ENCODE data around the gene HCFC2.
"Not testable (repeated sequence)": the region's sequence is repeated elsewhere in the genome, so short reads cannot be mapped to it uniquely, and the experiment has no call there.

HCFC2 gene

GRCh38 chr12:104064031-104064841, at the start of gene HCFC2:
Gene HCFC2 (plus strand): TSS chr12:104064531. CDS start chr12:104064561, 30 bp downstream.
- peak; percentile 79 to 88 for DNase-seq (ENCODE audit: low read depth in 2 of 2)

- DNase-seq (ENCODE audit: low read depth in 2 of 2), result not testable (repeated sequence)
These were observed 42.5 kb upstream of the HCFC2 start for GRCh38 chr12:104021862-104022261.

GRCh38 chr12:104022786-104023185, 41.5 kb upstream of the HCFC2 start:
- DNase-seq (ENCODE audit: low read depth in 2 of 2), result no peak

GRCh38 chr12:104023710-104024109, 40.6 kb upstream of the HCFC2 start:
- no peak for DNase-seq (ENCODE audit: low read depth in 2 of 2)

GRCh38 chr12:104024348-104024747, 40.0 kb upstream of the HCFC2 start:
- no peak for DNase-seq (ENCODE audit: low read depth in 2 of 2)

GRCh38 chr12:104025771-104026170, 38.6 kb upstream of the HCFC2 start:
- no peak for DNase-seq (ENCODE audit: low read depth in 2 of 2)

GRCh38 chr12:104026841-104027599, 37.3 kb upstream of the HCFC2 start:
- DNase-seq (ENCODE audit: low read depth in 2 of 2), result no peak

- DNase-seq (ENCODE audit: low read depth in 2 of 2), result not testable (repeated sequence)
These were observed 33.7 kb upstream of the HCFC2 start for GRCh38 chr12:104030596-104030995.

- not testable (repeated sequence) for DNase-seq (ENCODE audit: low read depth in 2 of 2)
These were observed 28.2 kb upstream of the HCFC2 start for GRCh38 chr12:104036143-104036542.

- not testable (repeated sequence) for DNase-seq (ENCODE audit: low read depth in 2 of 2)
These were observed 24.6 kb upstream of the HCFC2 start for GRCh38 chr12:104039769-104040168.

- no peak for DNase-seq (ENCODE audit: low read depth in 2 of 2)
These were observed 21.8 kb upstream of the HCFC2 start for GRCh38 chr12:104042580-104042979.

- DNase-seq (ENCODE audit: low read depth in 2 of 2), result no peak
These were observed 20.2 kb upstream of the HCFC2 start for GRCh38 chr12:104044158-104044557.

GRCh38 chr12:104046306-104046705, 18.0 kb upstream of the HCFC2 start:
- DNase-seq (ENCODE audit: low read depth in 2 of 2), result no peak

GRCh38 chr12:104048162-104048561, 16.2 kb upstream of the HCFC2 start:
- no peak for DNase-seq (ENCODE audit: low read depth in 2 of 2)

GRCh38 chr12:104048811-104049210, 15.5 kb upstream of the HCFC2 start:
- no peak for DNase-seq (ENCODE audit: low read depth in 2 of 2)

- no peak for DNase-seq (ENCODE audit: low read depth in 2 of 2)
These were observed 14.9 kb upstream of the HCFC2 start for GRCh38 chr12:104049278-104049902.

GRCh38 chr12:104049903-104050356, 14.4 kb upstream of the HCFC2 start, which contains the start of gene GLT8D2:
Gene GLT8D2 (minus strand): TSS chr12:104050187. CDS start chr12:104019648, 30,539 bp downstream.
- DNase-seq (ENCODE audit: low read depth in 2 of 2), result no peak

GRCh38 chr12:104050436-104050835, 13.9 kb upstream of the HCFC2 start:
- no peak for DNase-seq (ENCODE audit: low read depth in 2 of 2)

GRCh38 chr12:104054681-104055346, 9.5 kb upstream of the HCFC2 start:
- DNase-seq (ENCODE audit: low read depth in 2 of 2), result no peak

- DNase-seq (ENCODE audit: low read depth in 2 of 2), result no peak
These were observed 8.5 kb upstream of the HCFC2 start for GRCh38 chr12:104055686-104056388.

- no peak for DNase-seq (ENCODE audit: low read depth in 2 of 2)
These were observed 7.8 kb upstream of the HCFC2 start for GRCh38 chr12:104056419-104056972.
